H1 (cell line): ENCODE measurements around the gene TMSB10. TPM values are rescaled to one million over a fixed set of nuclear protein-coding genes. Genes with fewer than 3 reads are reported as not detected.

Experiments
- CTCF ChIA-PET: fragments of 300-600 bp; sonication (Branson Sonifier 250); formaldehyde crosslinking; loops from one replicate; lab custom pipeline; 2021; ENCODE audit not compliant: partially characterized antibody; lab: Charles Lee
- POLR2A ChIA-PET: fragments of 300-600 bp; sonication (Branson Sonifier 250); formaldehyde crosslinking; loops from one replicate; lab custom pipeline; 2021; ENCODE audit warnings: inconsistent platforms; ENCODE audit not compliant: partially characterized antibody; lab: Charles Lee
- DNase-seq, 2 experiments: peaks; one replicate each; pipeline versions ENCODE4 v3.0.0 to v3.0.0-alpha.2; 2010 to 2022; ENCODE audit warnings: low spot score in 2 of 2, low read depth in 1 of 2, mixed read lengths in 1 of 2
- FAIRE-seq: peaks from 2 replicates; lab custom pipeline; 2011; peaks lifted over from hg19 to GRCh38; lab: Jason Lieb, UNC
- H2AFZ ChIP-seq: 2 replicates; pipeline ENCODE4 v1.8.1; 2012; ENCODE audit warnings: low read length, inconsistent platforms
- H2AK5ac ChIP-seq: 2 replicates; pipeline ENCODE4 v1.6.1; 2013; ENCODE audit warnings: low read depth, low read length
- H2BK120ac ChIP-seq: replicated peaks from 2 replicates; pipeline ENCODE3; 2013; ENCODE audit warnings: low read depth, low read length, inconsistent platforms
- H2BK12ac ChIP-seq: 2 replicates; pipeline ENCODE4 v1.6.1; 2013; ENCODE audit warnings: low read depth, low read length
- H2BK15ac ChIP-seq: 2 replicates; pipeline ENCODE4 v1.6.1; 2013; ENCODE audit warnings: low read length
- H2BK20ac ChIP-seq: 2 replicates; pipeline ENCODE4 v1.6.1; 2013; ENCODE audit warnings: low read length
- H2BK5ac ChIP-seq: 2 replicates; pipeline ENCODE4 v1.6.1; 2013; ENCODE audit warnings: low read depth, low read length
- H3K14ac ChIP-seq: 2 replicates; pipeline ENCODE4 v1.6.1; 2013; ENCODE audit warnings: inconsistent platforms; ENCODE audit not compliant: insufficient read length
- H3K18ac ChIP-seq: 2 replicates; pipeline ENCODE4 v1.6.1; 2013; ENCODE audit warnings: low read length; ENCODE audit errors: extremely low read depth
- H3K23ac ChIP-seq: 2 replicates; pipeline ENCODE4 v1.6.1; 2013; ENCODE audit warnings: inconsistent platforms; ENCODE audit not compliant: insufficient read length
- H3K23me2 ChIP-seq: 2 replicates; pipeline ENCODE4 v1.6.1; 2013; ENCODE audit warnings: low read depth, low read length
- H3K27ac ChIP-seq: 2 replicates; pipeline ENCODE4 v1.6.1; 2011; ENCODE audit warnings: low read depth, low read length, inconsistent platforms
- H3K27me3 ChIP-seq, 4 experiments: replicated peaks in 1 of 4; 1 replicate in 1 of 4; 2 replicates in 3 of 4; pipeline versions ENCODE4 v1.6.1 to v1.8.1; 2011 to 2013; ENCODE audit warnings: low read length in 3 of 4, mild to moderate bottlenecking in 3 of 4, inconsistent platforms in 2 of 4, mixed read lengths in 2 of 4, moderate library complexity in 1 of 4; ENCODE audit not compliant: control insufficient read depth in 3 of 4, insufficient read depth in 3 of 4; ENCODE audit errors: extremely low read depth in 1 of 4
- H3K36me3 ChIP-seq, 4 experiments: 2 replicates each; pipeline versions ENCODE4 v1.6.1 to v1.8.1; 2011 to 2013; ENCODE audit warnings: mild to moderate bottlenecking in 4 of 4, low read length in 3 of 4, moderate library complexity in 2 of 4, control low read depth in 1 of 4, inconsistent platforms in 1 of 4; ENCODE audit not compliant: insufficient read depth in 4 of 4, control insufficient read depth in 2 of 4
- H3K4ac ChIP-seq: replicated peaks from 2 replicates; pipeline ENCODE3; 2013; ENCODE audit warnings: low read length, low read depth, mixed read lengths, inconsistent platforms; ENCODE audit not compliant: insufficient read length
- H3K4me1 ChIP-seq, 4 experiments: replicated peaks in 1 of 4; 1 replicate in 1 of 4; 2 replicates in 3 of 4; pipeline versions ENCODE4 v1.6.1 to v1.8.1; 2011 to 2013; ENCODE audit warnings: low read length in 3 of 4, inconsistent platforms in 2 of 4, mixed read lengths in 1 of 4; ENCODE audit not compliant: insufficient read depth in 4 of 4, control insufficient read depth in 3 of 4
- H3K4me2 ChIP-seq, 2 experiments: 2 replicates each; pipeline versions ENCODE4 v1.6.1 to v1.8.1; 2011 to 2013; ENCODE audit warnings: low read depth in 2 of 2, low read length in 2 of 2, control low read depth in 1 of 2, inconsistent platforms in 1 of 2, mild to moderate bottlenecking in 1 of 2; ENCODE audit not compliant: insufficient read depth in 1 of 2
- H3K4me3 ChIP-seq, 4 experiments: fragments of 200-600, 300-600 bp in 1 of 4; sonication (generic), shearing (Covaris generic), sonication (Bioruptor Twin) in 1 of 4; 2 replicates each; pipeline versions ENCODE4 v1.5.1 to v1.8.1; 2011 to 2016; ENCODE audit warnings: low read length in 4 of 4, low read depth in 3 of 4, control low read depth in 2 of 4, inconsistent platforms in 2 of 4, mild to moderate bottlenecking in 2 of 4, mixed read lengths in 1 of 4, moderate library complexity in 1 of 4; ENCODE audit not compliant: insufficient read depth in 2 of 4; ENCODE audit errors: extremely low read depth in 1 of 4
- H3K56ac ChIP-seq: replicated peaks from 2 replicates; pipeline ENCODE3; 2013; ENCODE audit warnings: low read depth, mild to moderate bottlenecking, mixed read lengths, low read length, inconsistent platforms; ENCODE audit not compliant: insufficient read length
- H3K79me1 ChIP-seq: 2 replicates; pipeline ENCODE4 v1.6.1; 2013; ENCODE audit warnings: low read depth, low read length, control low read depth
- H3K79me2 ChIP-seq, 2 experiments: 2 replicates each; pipeline versions ENCODE4 v1.6.1 to v1.8.1; 2012 to 2013; ENCODE audit warnings: low read length in 2 of 2, mild to moderate bottlenecking in 2 of 2, inconsistent platforms in 1 of 2; ENCODE audit not compliant: insufficient read depth in 2 of 2, control insufficient read depth in 1 of 2
- H3K9ac ChIP-seq, 4 experiments: replicated peaks in 1 of 4; 1 replicate in 1 of 4; 2 replicates in 3 of 4; pipeline versions ENCODE4 v1.6.1 to v1.8.1; 2011 to 2013; ENCODE audit warnings: low read depth in 3 of 4, low read length in 3 of 4, control low read depth in 2 of 4, mild to moderate bottlenecking in 2 of 4, moderate library complexity in 2 of 4, inconsistent platforms in 1 of 4; ENCODE audit errors: extremely low read depth in 1 of 4
- H3K9me3 ChIP-seq, 2 experiments: 2 replicates each; pipeline versions ENCODE4 v1.6.1 to v1.8.1; 2012 to 2013; ENCODE audit warnings: mild to moderate bottlenecking in 2 of 2, moderate library complexity in 2 of 2, control low read depth in 1 of 2, inconsistent platforms in 1 of 2, low read depth in 1 of 2, low read length in 1 of 2, mixed read lengths in 1 of 2; ENCODE audit not compliant: insufficient read depth in 2 of 2
- H4K20me1 ChIP-seq, 2 experiments: replicated peaks in 1 of 2; 2 replicates each; pipeline versions ENCODE3 to v1.8.1; 2011 to 2013; ENCODE audit warnings: inconsistent platforms in 2 of 2, low read length in 2 of 2, mild to moderate bottlenecking in 1 of 2; ENCODE audit not compliant: insufficient read depth in 2 of 2, control insufficient read depth in 1 of 2
- H4K5ac ChIP-seq: 2 replicates; pipeline ENCODE4 v1.6.1; 2013; ENCODE audit warnings: low read length, low read depth, mixed read lengths, inconsistent platforms; ENCODE audit not compliant: insufficient read length
- H4K8ac ChIP-seq: 2 replicates; pipeline ENCODE4 v1.8.0; 2013; ENCODE audit warnings: mild to moderate bottlenecking, moderate library complexity, low read length, inconsistent platforms; ENCODE audit not compliant: insufficient read depth; ENCODE audit errors: extremely low read depth
- H4K91ac ChIP-seq: replicated peaks from 2 replicates; pipeline ENCODE3; 2013; ENCODE audit warnings: low read length, mixed read lengths, inconsistent platforms; ENCODE audit not compliant: insufficient read length
- JUN ChIP-seq: IDR thresholded peaks from 2 replicates; pipeline ENCODE4 v1.6.1; 2011; ENCODE audit warnings: low read depth, mild to moderate bottlenecking, improper control_type of control experiment, low read length
- NANOG ChIP-seq: IDR thresholded peaks from 2 replicates; pipeline ENCODE4 v1.6.1; 2011; ENCODE audit warnings: low read length, low read depth, mild to moderate bottlenecking, inconsistent platforms; ENCODE audit not compliant: insufficient read depth, poor library complexity, severe bottlenecking
- POLR2A ChIP-seq, 2 experiments: IDR thresholded peaks; 1 replicate in 1 of 2; 2 replicates in 1 of 2; pipeline ENCODE4 v1.6.1; 2011; ENCODE audit warnings: low read depth in 2 of 2, low read length in 2 of 2, mild to moderate bottlenecking in 2 of 2; ENCODE audit errors: control extremely low read depth in 1 of 2
- WGBS, 2 experiments: shearing (Covaris generic) in 1 of 2; methylation state at CpG; one replicate each; pipeline versions ENCODE4 v1.1.6 to v1.1.7; 2013 to 2015; ENCODE audit warnings: low lambda C conversion rate in 2 of 2, mixed read lengths in 2 of 2, inconsistent platforms in 1 of 2, low coverage in 1 of 2, missing lambda C conversion rate in 1 of 2; ENCODE audit not compliant: insufficient replicate concordance in 2 of 2, insufficient coverage in 1 of 2, insufficient read length in 1 of 2; ENCODE audit errors: extremely low coverage in 1 of 2, missing lambda C conversion rate in 1 of 2; 5-methylcytosine and 5-hydroxymethylcytosine counted together
- polyA plus RNA-seq, 7 experiments: library from polyadenylated mRNA; depleted of rRNA in 3 of 7; stranded (reverse) in 5 of 7; unstranded in 2 of 7; fragments of >200 nt in 5 of 7; fragments of 200-250 nt in 2 of 7; gene quantifications; 1 replicate in 5 of 7; 2 replicates in 1 of 7; 4 replicates in 1 of 7; pipeline versions ENCODE4 v1.2.1 to v1.2.3, GENCODE V29; 2011 to 2013; ENCODE audit warnings: missing spikeins in 2 of 7, mixed read lengths in 2 of 7
- total RNA-seq: library from RNA; stranded (reverse); fragmentation: NEBNext Ultra II Directional; extraction: Animal tissue kit (Norgen Biotek cat#: 25700); gene quantifications from 2 replicates; pipeline ENCODE4 v1.2.1, GENCODE V29; 2021

TMSB10 gene
- total and polyA plus RNA-seq, 2 of the 8 experiments (the other 6 are each of a cell fraction or from before 2014, with no cell fraction given), result 593 to 1,075 TPM

DNA sequence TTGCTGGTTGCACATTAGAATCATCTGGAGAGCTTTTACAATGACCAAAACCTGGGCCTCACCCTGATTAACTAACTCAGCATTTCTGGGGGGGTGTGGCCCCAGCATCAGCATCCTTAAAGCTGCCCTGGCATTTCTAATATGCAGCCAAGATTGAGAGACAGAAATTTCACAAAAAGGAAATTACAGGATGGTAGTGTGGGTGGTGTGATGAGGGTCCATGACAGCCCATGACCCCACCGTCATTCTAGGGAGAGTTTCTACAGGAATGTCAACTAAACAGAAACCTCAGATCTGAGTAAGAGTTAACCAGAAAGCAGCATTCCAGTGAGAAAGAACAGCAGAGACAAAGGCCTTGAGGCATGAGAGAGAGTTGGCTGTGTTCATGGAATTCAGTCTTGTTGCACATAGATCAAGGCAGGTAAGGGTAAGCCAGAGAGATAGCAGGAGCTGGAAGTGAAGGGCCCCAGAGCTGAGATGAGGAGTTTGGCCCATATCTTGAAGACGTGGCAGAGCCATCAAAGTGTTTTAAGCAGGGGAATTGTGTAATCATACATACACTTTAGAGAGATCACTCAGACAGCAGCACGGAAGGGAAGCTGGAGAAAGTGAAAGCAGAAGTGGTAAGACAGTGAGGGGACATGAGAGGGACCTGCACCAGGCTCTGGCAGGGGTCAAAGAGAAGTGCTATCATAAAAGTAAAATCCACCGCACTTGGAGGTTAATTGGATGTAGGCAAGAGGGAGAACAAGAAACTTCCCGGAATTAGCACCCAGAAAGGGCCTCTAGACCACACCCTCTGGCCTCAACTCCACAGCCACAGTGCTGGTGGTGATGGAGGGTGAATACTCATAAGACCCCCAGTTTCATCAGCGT is 16.8 kb upstream of the TMSB10 start:
- DNase-seq, result peak in 1 of 2 experiments; percentile 31
- H3K27me3 ChIP-seq, result no peaks in the 10 kb centered on the region; a peak in 2 of 7 replicates
- no peak overlapping the region for H2BK5ac ChIP-seq
- 91% methylated on average over 6 of the region's 6 CpGs; no CpG with 5 or more reads in 1 of the 2 experiments for WGBS, 2 experiments
- no peaks in the 10 kb centered on the region for H3K23me2 ChIP-seq
- ChIA-PET CTCF (interaction anchor here (0.6 to 3.3 kb wide), 3 partner anchors 37 to 155 kb away, joined by 3 to 13 read pairs (median 4); no protein-coding TSS in a partner anchor), POLR2A (interaction anchor here (1.0 to 1.1 kb wide), 2 partner anchors 9 kb away, joined by 3 to 4 read pairs; no protein-coding TSS in a partner anchor)
- no peak overlapping the region for H2AK5ac ChIP-seq
- H3K14ac ChIP-seq, result no peak overlapping the region
- no peak for FAIRE-seq
- no peak overlapping the region for H3K18ac ChIP-seq
- H3K79me1 ChIP-seq, result no peaks in the 10 kb centered on the region
- H3K9ac ChIP-seq, result no peak overlapping the region
- no peaks in the 10 kb centered on the region for H4K20me1 ChIP-seq
- no peak overlapping the region for H3K4me3 ChIP-seq
- no peak overlapping the region for H3K4me2 ChIP-seq
- H4K5ac ChIP-seq, result no peak overlapping the region
- H2AFZ ChIP-seq, result 0 out of 2 replicates have a peak overlapping the region, but pooled peaks have one; percentile 38
- no peak overlapping the region for H4K91ac ChIP-seq
- no peak overlapping the region for H3K27ac ChIP-seq
- no peak overlapping the region for H2BK15ac ChIP-seq
- no peak overlapping the region for H2BK20ac ChIP-seq
- H2BK120ac ChIP-seq, result no peak overlapping the region
- no peaks in the 10 kb centered on the region for H3K4me1 ChIP-seq
- no peaks in the 10 kb centered on the region for H3K9me3 ChIP-seq
- no peak overlapping the region for H3K56ac ChIP-seq
- no peaks in the 10 kb centered on the region for H3K79me2 ChIP-seq
- no peak overlapping the region for H3K4ac ChIP-seq
- no peaks in the 10 kb centered on the region for H3K36me3 ChIP-seq
- H3K23ac ChIP-seq, result no peak overlapping the region
- no peak overlapping the region for H2BK12ac ChIP-seq
- no peak overlapping the region for H4K8ac ChIP-seq
- TF ChIP-seq POLR2A (IDR thresholded peaks at IDR 0.05; ENCODE audit: control extremely low read depth in 1 of 2, low read depth in 2 of 2, low read length in 2 of 2), result no peak
- no peak for TF ChIP-seq NANOG
- no peak for TF ChIP-seq JUN
